GM10248 (cell line): ENCODE results near the gene COL15A1.

Experiments used
- CTCF ChIA-PET: fragments of 300-600 bp; sonication (Branson Sonifier 250); formaldehyde crosslinking; extraction: SDS; loops from one replicate; lab custom pipeline; 2021; ENCODE audit warnings: antibody characterized with exemption; lab: Yijun Ruan, JAX
- POLR2A ChIA-PET: fragments of 350-650 bp; sonication (Branson Sonifier 250); formaldehyde crosslinking; extraction: SDS; loops from one replicate; lab custom pipeline; 2020; ENCODE audit warnings: antibody characterized with exemption; lab: Yijun Ruan, JAX
- DNase-seq: peaks from one replicate; pipeline ENCODE4 v3.0.0; 2012; ENCODE audit errors: extremely low spot score
- TF ChIP-seq, protein P1 (sequence below): IDR thresholded peaks from 2 replicates; pipeline ENCODE4 v1.5.1; 2012; ENCODE audit warnings: mild to moderate bottlenecking, low read depth; ENCODE audit errors: extremely low read depth, missing control alignments, control extremely low read depth

Gene COL15A1

DNA sequence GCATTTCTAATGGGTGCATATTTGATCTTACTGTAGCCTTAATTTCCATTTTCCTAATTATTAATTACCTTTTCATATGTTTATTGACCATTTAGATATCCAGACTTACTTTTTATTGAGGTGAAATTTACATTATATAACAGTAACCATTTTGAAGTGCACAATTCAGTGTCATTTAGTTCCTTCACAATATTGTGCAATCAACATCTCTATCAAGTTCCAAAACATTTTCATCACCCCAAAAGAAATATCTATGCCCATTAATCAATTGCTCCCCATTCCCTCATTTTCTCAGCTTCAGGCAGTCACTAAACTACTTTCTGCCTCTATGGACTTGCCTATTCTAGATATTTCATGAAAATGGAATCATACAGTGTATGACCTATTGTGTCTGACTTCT, 5.9 kb downstream of the COL15A1 start:
- TF ChIP-seq, protein P1, sequence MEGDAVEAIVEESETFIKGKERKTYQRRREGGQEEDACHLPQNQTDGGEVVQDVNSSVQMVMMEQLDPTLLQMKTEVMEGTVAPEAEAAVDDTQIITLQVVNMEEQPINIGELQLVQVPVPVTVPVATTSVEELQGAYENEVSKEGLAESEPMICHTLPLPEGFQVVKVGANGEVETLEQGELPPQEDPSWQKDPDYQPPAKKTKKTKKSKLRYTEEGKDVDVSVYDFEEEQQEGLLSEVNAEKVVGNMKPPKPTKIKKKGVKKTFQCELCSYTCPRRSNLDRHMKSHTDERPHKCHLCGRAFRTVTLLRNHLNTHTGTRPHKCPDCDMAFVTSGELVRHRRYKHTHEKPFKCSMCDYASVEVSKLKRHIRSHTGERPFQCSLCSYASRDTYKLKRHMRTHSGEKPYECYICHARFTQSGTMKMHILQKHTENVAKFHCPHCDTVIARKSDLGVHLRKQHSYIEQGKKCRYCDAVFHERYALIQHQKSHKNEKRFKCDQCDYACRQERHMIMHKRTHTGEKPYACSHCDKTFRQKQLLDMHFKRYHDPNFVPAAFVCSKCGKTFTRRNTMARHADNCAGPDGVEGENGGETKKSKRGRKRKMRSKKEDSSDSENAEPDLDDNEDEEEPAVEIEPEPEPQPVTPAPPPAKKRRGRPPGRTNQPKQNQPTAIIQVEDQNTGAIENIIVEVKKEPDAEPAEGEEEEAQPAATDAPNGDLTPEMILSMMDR: no peak
- ChIA-PET POLR2A (no interaction called here), CTCF (no interaction called here)
- no peak for DNase-seq

DNA sequence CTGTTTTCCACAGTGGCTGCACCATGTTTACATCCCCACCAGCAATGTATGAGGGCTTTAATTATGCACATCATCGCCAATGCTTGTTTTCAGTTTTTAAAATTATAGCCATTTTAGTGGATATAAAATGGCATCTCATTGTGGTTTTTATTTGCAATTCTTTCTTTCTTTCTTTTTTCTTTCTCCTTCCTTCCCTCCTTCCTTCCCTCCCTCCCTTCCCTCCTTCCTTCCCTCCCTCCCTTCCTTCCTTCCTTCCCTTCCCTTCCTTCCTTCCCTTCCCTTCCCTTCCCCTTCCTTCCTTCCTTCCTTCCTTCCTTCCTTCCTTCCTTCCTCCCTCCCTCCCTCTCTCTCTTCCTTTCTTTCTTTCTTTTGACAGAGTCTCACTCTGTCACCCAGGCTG, 6.6 kb downstream of the COL15A1 start:
- DNase-seq: no peak
- TF ChIP-seq, protein P1: no peak
- ChIA-PET POLR2A (no interaction called here), CTCF (no interaction called here)

DNA sequence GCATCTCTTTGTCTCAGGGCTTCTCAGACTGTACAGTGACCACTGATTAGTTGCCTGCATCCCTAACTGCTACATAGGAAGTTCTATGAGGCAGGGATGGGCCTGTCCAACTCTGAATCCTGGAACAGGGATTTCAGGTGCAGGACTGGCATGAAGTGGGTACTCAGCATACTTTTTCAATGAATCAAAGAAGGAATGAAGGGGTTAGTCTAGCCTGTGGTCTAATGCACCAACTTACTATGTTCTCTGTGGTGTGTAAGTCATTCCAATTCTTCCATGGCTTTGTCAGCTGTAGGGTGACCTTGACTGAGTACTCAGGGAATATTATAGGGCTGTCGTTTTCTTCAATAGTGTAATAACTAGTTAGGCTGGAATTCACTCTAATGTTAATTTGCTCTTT, 8.3 kb downstream of the COL15A1 start:
- TF ChIP-seq, protein P1: no peak
- ChIA-PET POLR2A (no interaction called here), CTCF (interaction anchor here (1.1 to 1.2 kb wide), 2 partner anchors 22 to 35 kb away, joined by 3 to 4 read pairs; no protein-coding TSS in a partner anchor)
- no peak for DNase-seq

DNA sequence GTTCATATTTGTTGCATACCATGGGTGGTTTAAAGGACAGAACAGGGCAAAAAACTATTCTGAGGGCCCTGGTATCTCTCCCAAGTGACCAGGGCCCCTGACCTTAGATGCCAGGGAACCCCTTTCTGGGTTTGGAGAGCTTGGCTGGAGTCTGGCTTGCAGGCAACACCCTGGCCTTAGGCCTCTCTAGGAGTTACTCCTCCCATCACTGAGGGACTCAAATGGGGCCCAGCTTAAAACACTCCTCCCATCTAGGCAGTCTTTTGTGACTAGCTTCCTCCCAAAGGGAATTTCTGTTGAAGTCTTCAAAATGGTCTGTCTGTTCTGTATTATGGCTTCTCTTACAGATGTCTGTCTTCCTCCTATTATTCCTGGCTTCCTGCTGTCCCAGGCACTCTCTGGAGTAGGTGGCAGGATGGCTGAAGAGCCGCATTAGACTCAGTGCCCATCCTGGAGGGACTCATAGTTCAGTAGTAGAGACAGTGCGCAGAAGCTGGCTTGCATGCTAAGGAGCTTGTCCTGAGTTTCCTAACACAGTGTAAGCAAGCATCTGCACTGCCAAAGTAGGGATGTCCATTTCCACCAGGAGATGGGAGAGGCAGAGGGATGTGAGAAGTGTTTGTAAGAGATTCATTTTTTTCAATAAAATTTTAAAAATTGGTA, 10.0 kb downstream of the COL15A1 start:
- POLR2A ChIA-PET: no interaction called here

DNA sequence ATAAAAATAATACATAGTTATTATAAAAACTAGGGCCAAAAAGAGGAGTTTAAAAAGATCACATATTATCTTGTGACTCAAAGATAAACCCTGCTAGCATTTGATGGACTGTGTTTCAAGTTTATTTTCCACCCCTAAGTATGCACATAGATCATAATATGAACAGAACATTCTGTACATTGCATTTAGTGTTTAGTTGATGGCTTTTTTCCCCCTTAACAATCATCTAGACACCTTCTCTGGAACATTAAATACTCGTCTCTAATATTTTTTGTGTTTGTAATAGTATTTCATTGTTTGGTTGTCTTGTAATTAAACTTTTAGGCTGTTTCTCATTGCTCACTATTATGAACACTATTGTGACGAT, 10.5 kb downstream of the COL15A1 start:
- DNase-seq: no peak
- ChIA-PET CTCF (interaction anchor here (1.6 kb wide), 1 partner anchor 44 kb away, joined by 5 read pairs; no protein-coding TSS in a partner anchor), POLR2A (no interaction called here)
- TF ChIP-seq, protein P1: no peak

More for the DNA sequence above, 10.0 kb downstream of the COL15A1 start:
- TF ChIP-seq, protein P1: no peak
- CTCF ChIA-PET: interaction anchor here (1.6 kb wide), 1 partner anchor 44 kb away, joined by 5 read pairs; no protein-coding TSS in a partner anchor
- DNase-seq: no peak

DNA sequence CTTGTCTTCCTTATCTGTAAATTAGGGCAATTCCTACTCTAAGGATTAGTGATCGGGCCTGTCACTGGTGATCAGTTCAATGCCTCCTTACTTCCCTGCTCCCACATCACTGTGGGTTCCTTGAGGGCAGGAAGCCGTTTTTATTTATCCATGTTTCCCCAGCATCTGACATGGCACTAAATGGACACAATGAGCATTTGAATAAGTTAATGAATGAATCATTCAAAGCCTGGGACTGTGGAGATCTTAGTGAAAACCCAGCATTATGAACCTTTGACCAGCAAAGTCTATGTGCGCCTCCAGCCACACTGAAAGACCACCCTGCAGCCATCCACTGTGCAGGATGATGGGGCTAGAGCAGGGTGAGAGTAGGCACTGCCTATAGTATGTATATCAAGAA, 11.6 kb downstream of the COL15A1 start:
- ChIA-PET CTCF (interaction anchor here (0.8 to 1.3 kb wide), 2 partner anchors 10 to 23 kb away, joined by 4 to 5 read pairs; no protein-coding TSS in a partner anchor), POLR2A (no interaction called here)
- no peak for DNase-seq
- TF ChIP-seq, protein P1: no peak
